Activated CD4-positive, alpha-beta T cell treated with anti-CD3 and anti-CD28 coated beads, Interleukin-2, amount 50 U/mL, for 48 hours (primary cell): ENCODE results near the gene UBE2H.
"Not testable (repeated sequence)": the region's sequence is repeated elsewhere in the genome, so short reads cannot be mapped to it uniquely, and the experiment has no call there.

Experiments used
- DNase-seq, 2 experiments: peaks; one replicate each; pipeline ENCODE4 v3.0.0-alpha.2; 2020

UBE2H gene

GRCh38 chr7:129804890-129805719 lies 147.7 kb downstream of the UBE2H start:
- no peak for DNase-seq

GRCh38 chr7:129804111-129804889 lies 148.5 kb downstream of the UBE2H start:
- DNase-seq: no peak

GRCh38 chr7:129803546-129804081 lies 149.1 kb downstream of the UBE2H start:
- DNase-seq: no peak

- DNase-seq: no peak
Observed at GRCh38 chr7:129801882-129802281, 150.9 kb downstream of the UBE2H start.

GRCh38 chr7:129800901-129801300 lies 151.9 kb downstream of the UBE2H start:
- DNase-seq: no peak

- DNase-seq: no peak
Observed at GRCh38 chr7:129799350-129799955, 153.3 kb downstream of the UBE2H start.

GRCh38 chr7:129798616-129799349 lies 154.0 kb downstream of the UBE2H start:
- no peak for DNase-seq

- DNase-seq: no peak
Observed at GRCh38 chr7:129797214-129797789, 155.5 kb downstream of the UBE2H start.

- no peak for DNase-seq
Observed at GRCh38 chr7:129796186-129796775, 156.5 kb downstream of the UBE2H start.

- DNase-seq: not testable (repeated sequence)
Observed at GRCh38 chr7:129794461-129794860, 158.3 kb downstream of the UBE2H start.

GRCh38 chr7:129793506-129794310 lies 159.1 kb downstream of the UBE2H start:
- no peak for DNase-seq

GRCh38 chr7:129792721-129793120 lies 160.0 kb downstream of the UBE2H start:
- DNase-seq: no peak

GRCh38 chr7:129790136-129790535 lies 162.6 kb downstream of the UBE2H start:
- no peak for DNase-seq

GRCh38 chr7:129789652-129790051 lies 163.1 kb downstream of the UBE2H start:
- DNase-seq: no peak

GRCh38 chr7:129789000-129789399 lies 163.8 kb downstream of the UBE2H start:
- no peak for DNase-seq

- no peak for DNase-seq
Observed at GRCh38 chr7:129786825-129787563, 165.8 kb downstream of the UBE2H start.

GRCh38 chr7:129785685-129786514 lies 166.9 kb downstream of the UBE2H start:
- no peak for DNase-seq

- no peak for DNase-seq
Observed at GRCh38 chr7:129784783-129785684, 167.7 kb downstream of the UBE2H start.
